Measurements from ENCODE around the gene CCNL2. TPM values are rescaled to one million over a fixed set of nuclear protein-coding genes. Genes with fewer than 3 reads are reported as not detected.

CCNL2 gene
- 140 and 163 TPM in 2 replicates for total RNA-seq

DNA sequence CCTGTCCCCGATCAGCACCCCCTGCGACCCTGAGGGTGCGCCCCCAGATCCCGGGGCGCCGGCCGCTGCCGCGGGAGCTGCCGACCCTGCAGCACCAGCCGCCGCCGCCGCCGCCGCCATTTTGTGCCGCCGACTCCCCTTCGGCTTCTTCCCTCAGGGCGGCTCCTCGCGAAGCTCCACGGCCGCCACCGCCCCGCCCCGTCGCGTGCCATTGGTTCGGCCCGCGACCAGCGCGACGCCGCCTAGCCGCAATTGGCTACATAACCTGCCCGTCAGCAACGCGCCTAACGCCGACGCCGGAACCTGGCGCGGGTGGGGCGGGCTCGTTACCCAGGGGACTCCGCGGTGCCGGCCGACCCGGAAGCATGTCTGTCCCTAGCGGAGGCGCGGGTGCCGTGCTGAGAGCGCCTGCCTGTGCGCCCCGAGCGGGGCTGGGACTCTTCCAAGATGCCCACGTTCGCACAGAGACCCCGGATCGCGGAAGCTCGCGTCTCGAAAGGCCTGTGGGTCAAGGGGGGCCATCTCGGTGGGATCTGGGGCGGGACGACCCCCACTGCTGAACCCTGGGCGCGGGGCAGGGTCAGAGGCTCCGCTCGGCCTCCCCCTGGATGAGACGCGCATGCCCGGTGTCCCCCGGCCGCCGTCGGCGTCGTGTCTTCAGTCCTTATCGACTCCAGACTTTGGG, at the start of gene CCNL2:
Gene CCNL2 (minus strand): TSS at position 149 of the 685 bp plus-strand sequence. CDS start 29 bp downstream, at position 120.

GRCh38 chr1:1435106-1435903, 36.2 kb upstream of the CCNL2 start, which contains the start of gene VWA1:
Gene VWA1, plus strand, starts transcription at chr1:1435690. Its CDS starts 59 bp downstream, at chr1:1435749.

GRCh38 chr1:1421147-1421906, 22.2 kb upstream of the CCNL2 start, which contains the start of gene ANKRD65:
Gene ANKRD65, minus strand, starts transcription at chr1:1421276. Its CDS starts 271 bp downstream, at chr1:1421005.

DNA sequence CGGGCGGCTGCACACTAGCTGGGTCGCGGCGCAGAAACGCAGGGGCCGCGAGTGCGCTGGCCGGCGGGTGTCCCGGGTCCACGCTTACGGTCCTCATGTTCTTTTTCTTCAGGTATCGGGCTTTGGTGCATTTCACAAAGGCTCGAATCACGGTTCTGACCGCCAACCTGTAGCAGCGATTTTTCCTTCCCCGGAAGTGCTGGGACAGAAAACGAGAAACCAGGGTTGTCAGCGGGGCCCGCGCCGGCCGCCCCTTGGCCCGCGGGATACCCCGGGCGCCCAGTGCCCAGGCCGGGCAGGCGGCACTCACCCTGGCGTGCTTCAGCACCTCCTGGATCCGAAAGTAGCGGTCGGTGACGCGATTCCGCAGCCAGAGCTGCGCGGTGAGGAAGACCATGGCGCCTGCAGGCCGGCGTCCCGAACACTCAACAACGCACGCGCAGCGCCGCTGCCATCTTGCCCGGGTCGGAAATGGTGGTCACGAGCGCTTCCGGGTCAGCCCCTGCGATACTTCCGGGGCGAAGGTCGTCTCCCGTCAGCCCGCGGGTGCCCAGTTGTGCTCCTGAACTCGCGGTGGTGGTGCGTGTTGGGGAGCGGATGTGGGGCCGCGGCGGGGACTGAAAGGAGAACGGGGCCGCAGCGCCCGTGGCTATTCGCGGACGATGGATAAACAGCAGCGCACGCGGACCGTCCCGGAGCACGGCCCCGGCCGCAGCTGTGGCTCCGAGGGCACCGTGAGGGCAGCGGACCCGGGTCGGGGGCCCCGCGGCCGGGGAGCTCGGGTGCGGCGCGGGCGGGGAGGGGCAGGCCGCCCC, 7.9 kb upstream of the CCNL2 start, which contains the start of gene MRPL20:
Gene MRPL20 (minus strand): TSS at position 473 of the 815 bp plus-strand sequence. CDS start 76 bp downstream, at position 397.

DNA sequence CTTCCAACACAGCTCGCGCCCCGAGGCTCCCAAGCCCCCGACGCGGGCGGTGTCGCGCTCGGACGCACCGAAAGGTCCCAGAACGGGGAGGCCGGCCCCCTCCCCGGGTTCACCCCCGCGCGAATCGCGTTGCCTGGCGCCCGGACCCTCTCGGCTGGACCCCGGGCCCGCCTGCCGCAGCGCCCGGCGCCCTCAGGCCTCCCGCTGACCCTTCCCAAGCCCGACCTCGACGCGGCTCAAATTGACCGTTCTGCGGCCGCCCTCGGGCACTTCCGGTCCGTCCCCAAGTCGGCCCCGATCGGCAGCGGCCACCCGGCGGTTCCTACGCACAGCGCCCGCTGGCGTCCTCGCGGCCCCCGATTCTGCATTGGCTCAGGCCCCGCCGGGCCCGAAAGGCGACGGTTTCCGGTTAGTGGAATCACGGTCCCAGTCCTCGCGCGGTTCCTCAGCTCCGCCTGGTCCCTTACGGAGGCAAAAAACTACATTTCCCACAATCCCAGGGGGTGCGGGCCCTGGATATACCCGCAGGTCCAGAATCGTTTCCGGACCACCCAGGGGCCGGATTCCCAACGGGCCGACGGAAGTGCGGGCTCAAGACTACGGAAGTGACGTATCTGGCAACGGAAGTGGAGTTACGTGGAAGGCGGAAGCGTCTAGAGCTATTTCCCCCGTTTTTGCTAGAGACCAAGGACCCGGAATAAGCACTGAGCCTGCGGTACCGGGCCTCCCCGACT, 24.0 kb downstream of the CCNL2 start, which contains the start of gene AURKAIP1:
Gene AURKAIP1 (minus strand): TSS at position 279 of the 734 bp plus-strand sequence. CDS start 451 bp downstream, outside the sequence.

GRCh38 chr1:1358433-1359271, 40.5 kb downstream of the CCNL2 start, which contains the start of gene MXRA8:
Gene MXRA8, minus strand, starts transcription at chr1:1358555. Its CDS starts 51 bp downstream, at chr1:1358504.

GRCh38 chr1:1349256-1350012, 49.7 kb downstream of the CCNL2 start, which contains the start of gene DVL1:
Gene DVL1, minus strand, starts transcription at chr1:1349418. Its CDS starts 353 bp downstream, at chr1:1349065.

Other genes with a start within 250 kb of the CCNL2 start
- gene TTLL10, start 225.5 kb downstream of the CCNL2 start, total RNA-seq = not detected in 2 replicates
- gene TNFRSF18, start 192.7 kb downstream of the CCNL2 start, total RNA-seq = 0.33 and 0.44 TPM in 2 replicates
- gene TNFRSF4, start 185.2 kb downstream of the CCNL2 start, total RNA-seq = under 0.01 and 0.17 TPM in 2 replicates
- 137 and 202 TPM in 2 replicates for gene SDF4, start 167.3 kb downstream of the CCNL2 start, total RNA-seq
- 25.5 and 38.4 TPM in 2 replicates for gene B3GALT6, start 167.1 kb downstream of the CCNL2 start, total RNA-seq
- gene C1QTNF12, start 152.6 kb downstream of the CCNL2 start, total RNA-seq = 2.5 and 5.1 TPM in 2 replicates
- gene UBE2J2, start 125.5 kb downstream of the CCNL2 start, total RNA-seq = 48.3 and 110 TPM in 2 replicates
- gene SCNN1D, start 118.9 kb downstream of the CCNL2 start, total RNA-seq = 2.5 and 4.3 TPM in 2 replicates
- 74.6 and 80.6 TPM in 2 replicates for gene ACAP3, start 91.4 kb downstream of the CCNL2 start, total RNA-seq
- 18.2 and 30.3 TPM in 2 replicates for gene PUSL1, start 90.7 kb downstream of the CCNL2 start, total RNA-seq
- 62.8 and 67.6 TPM in 2 replicates for gene INTS11, start 74.7 kb downstream of the CCNL2 start, total RNA-seq
- 8.9 and 22.3 TPM in 2 replicates for gene CPTP, start 74.5 kb downstream of the CCNL2 start, total RNA-seq
- 0.15 and 0.50 TPM in 2 replicates for gene TAS1R3, start 68.1 kb downstream of the CCNL2 start, total RNA-seq
- 81.9 and 138 TPM in 2 replicates for gene DVL1, start 49.9 kb downstream of the CCNL2 start, total RNA-seq
- gene MXRA8, start 40.8 kb downstream of the CCNL2 start, total RNA-seq = 534 and 638 TPM in 2 replicates
- 109 and 137 TPM in 2 replicates for gene AURKAIP1, start 24.1 kb downstream of the CCNL2 start, total RNA-seq
- 63.5 and 109 TPM in 2 replicates for gene MRPL20, start 8.0 kb upstream of the CCNL2 start, total RNA-seq
- 2.8 and 4.2 TPM in 2 replicates for gene ANKRD65, start 21.9 kb upstream of the CCNL2 start, total RNA-seq
- gene VWA1, start 36.4 kb upstream of the CCNL2 start, total RNA-seq = 5.2 and 9.6 TPM in 2 replicates
- gene ATAD3C, start 50.4 kb upstream of the CCNL2 start, total RNA-seq = under 0.01 TPM in 1 of 2 replicates, not detected in the other
- 15.0 and 15.1 TPM in 2 replicates for gene ATAD3B, start 72.4 kb upstream of the CCNL2 start, total RNA-seq
- gene ATAD3A, start 112.8 kb upstream of the CCNL2 start, total RNA-seq = 25.1 and 32.7 TPM in 2 replicates
- gene TMEM240, start 141.3 kb upstream of the CCNL2 start, total RNA-seq = 4.5 and 5.5 TPM in 2 replicates
- gene SSU72, start 175.5 kb upstream of the CCNL2 start, total RNA-seq = 84.6 and 87.3 TPM in 2 replicates
- gene FNDC10, start 200.8 kb upstream of the CCNL2 start, total RNA-seq = 1.6 and 4.1 TPM in 2 replicates
- 49.2 and 125 TPM in 2 replicates for gene MIB2, start 216.2 kb upstream of the CCNL2 start, total RNA-seq
- gene MMP23B, start 232.8 kb upstream of the CCNL2 start, total RNA-seq = 2.5 and 8.3 TPM in 2 replicates